Mesothelial cell of epicardium (in vitro differentiated cells): ENCODE results near the gene SPECC1L. TPM values are rescaled to one million over a fixed set of nuclear protein-coding genes. Genes with fewer than 3 reads are reported as not detected.

Experiments used
- DNase-seq, 2 experiments: peaks; one replicate each; pipeline ENCODE4 v3.0.0; 2021; ENCODE audit warnings: low spot score in 2 of 2; ENCODE audit not compliant: unreplicated experiment in 2 of 2
- H3K27ac Mint-ChIP-seq: 2 replicates; pipeline ENCODE4 v1.8.0; 2021; ENCODE audit warnings: mixed read lengths
- H3K27me3 Mint-ChIP-seq: 2 replicates; pipeline ENCODE4 v1.8.0; 2021; ENCODE audit warnings: low read depth, mixed read lengths
- H3K36me3 Mint-ChIP-seq: 2 replicates; pipeline ENCODE4 v1.8.0; 2021; ENCODE audit warnings: mixed read lengths
- H3K4me1 Mint-ChIP-seq: 2 replicates; pipeline ENCODE4 v1.8.0; 2021; ENCODE audit warnings: mixed read lengths
- H3K4me3 Mint-ChIP-seq: 2 replicates; pipeline ENCODE4 v1.8.0; 2021; ENCODE audit warnings: mild to moderate bottlenecking, moderate library complexity, mixed read lengths
- H3K9me3 Mint-ChIP-seq: 2 replicates; pipeline ENCODE4 v1.8.0; 2021; ENCODE audit warnings: mixed read lengths
- CTCF ChIP-seq: fragments of 200-600 bp; sonication (generic); IDR thresholded peaks from one replicate; pipeline ENCODE4 v1.5.0; 2021; ENCODE audit warnings: antibody characterized with exemption; ENCODE audit not compliant: unreplicated experiment
- total RNA-seq: library from RNA; stranded (reverse); gene quantifications from 3 replicates; pipeline ENCODE4 v1.2.1, GENCODE V29; 2021

Gene SPECC1L
- total RNA-seq, 1 donor from 2014 or later = 88.0 TPM

- no peak for DNase-seq
- H3K9me3 Mint-ChIP-seq = no peaks in the 10 kb centered on the region
- no peak overlapping the region for H3K27ac Mint-ChIP-seq
- H3K36me3 Mint-ChIP-seq = peaks cover 5% of the 10 kb centered on the region
- no peak overlapping the region for H3K4me3 Mint-ChIP-seq
- peaks cover 16% of the 10 kb centered on the region for H3K4me1 Mint-ChIP-seq
- no peaks in the 10 kb centered on the region for H3K27me3 Mint-ChIP-seq
- TF ChIP-seq CTCF = no peak
These were observed 171.0 kb downstream of the SPECC1L start for GRCh38 chr22:24441406-24442351.

- Mint-ChIP-seq H3K27ac (no peak overlapping the region), H3K4me1 (peaks cover 17% of the 10 kb centered on the region), H3K27me3 (no peaks in the 10 kb centered on the region), H3K4me3 (no peak overlapping the region), H3K36me3 (peaks cover 5% of the 10 kb centered on the region), H3K9me3 (no peaks in the 10 kb centered on the region)
- DNase-seq = no peak
- TF ChIP-seq CTCF = no peak
These were observed 171.7 kb downstream of the SPECC1L start for GRCh38 chr22:24442352-24442744.

- Mint-ChIP-seq H3K4me3 (no peak overlapping the region), H3K4me1 (peaks cover 17% of the 10 kb centered on the region), H3K27ac (no peak overlapping the region), H3K9me3 (no peaks in the 10 kb centered on the region), H3K36me3 (peaks cover 5% of the 10 kb centered on the region), H3K27me3 (no peaks in the 10 kb centered on the region)
- no peak for TF ChIP-seq CTCF
- DNase-seq = no peak
These were observed 173.0 kb downstream of the SPECC1L start for GRCh38 chr22:24443668-24444067.

GRCh38 chr22:24444251-24444650, 173.6 kb downstream of the SPECC1L start:
- H3K9me3 Mint-ChIP-seq = no peaks in the 10 kb centered on the region
- no peak for DNase-seq
- H3K36me3 Mint-ChIP-seq = peaks cover 5% of the 10 kb centered on the region
- no peaks in the 10 kb centered on the region for H3K27me3 Mint-ChIP-seq
- H3K4me1 Mint-ChIP-seq = peaks cover 17% of the 10 kb centered on the region
- no peak for TF ChIP-seq CTCF
- H3K27ac Mint-ChIP-seq = no peak overlapping the region
- H3K4me3 Mint-ChIP-seq = no peak overlapping the region

- no peak for TF ChIP-seq CTCF
- no peak for DNase-seq
- Mint-ChIP-seq H3K27ac (no peak overlapping the region), H3K36me3 (peaks cover 5% of the 10 kb centered on the region), H3K9me3 (no peaks in the 10 kb centered on the region), H3K4me3 (no peak overlapping the region), H3K4me1 (peaks cover 21% of the 10 kb centered on the region), H3K27me3 (no peaks in the 10 kb centered on the region)
These were observed 174.3 kb downstream of the SPECC1L start for GRCh38 chr22:24444729-24445466.
